Fibroblast of skin of scalp (primary cell): ENCODE data around the gene SKIC8.

Source experiments
- DNase-seq: peaks from one replicate; pipeline ENCODE4 v3.0.0-alpha.2; 2013

The SKIC8 gene

DNA sequence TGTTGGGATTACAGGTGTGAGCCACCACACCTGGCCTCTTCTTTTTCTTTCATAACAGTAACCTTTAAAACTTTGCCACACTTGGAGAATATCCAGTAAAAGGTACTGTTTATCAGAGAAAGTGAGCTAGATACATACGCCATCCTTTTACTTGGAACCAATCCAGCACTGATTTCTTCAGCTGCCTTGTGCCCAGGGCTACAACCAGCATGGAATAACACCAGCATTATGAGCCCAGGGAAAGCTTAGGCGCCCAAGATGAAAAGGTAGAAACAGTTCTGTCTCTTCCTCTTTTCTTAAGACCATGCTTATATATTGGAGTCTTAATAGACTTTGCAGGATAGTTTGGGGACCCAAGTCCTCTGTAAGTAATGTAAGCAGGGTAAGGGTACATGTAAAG is 8.4 kb downstream of the SKIC8 start:
- no peak for DNase-seq

DNA sequence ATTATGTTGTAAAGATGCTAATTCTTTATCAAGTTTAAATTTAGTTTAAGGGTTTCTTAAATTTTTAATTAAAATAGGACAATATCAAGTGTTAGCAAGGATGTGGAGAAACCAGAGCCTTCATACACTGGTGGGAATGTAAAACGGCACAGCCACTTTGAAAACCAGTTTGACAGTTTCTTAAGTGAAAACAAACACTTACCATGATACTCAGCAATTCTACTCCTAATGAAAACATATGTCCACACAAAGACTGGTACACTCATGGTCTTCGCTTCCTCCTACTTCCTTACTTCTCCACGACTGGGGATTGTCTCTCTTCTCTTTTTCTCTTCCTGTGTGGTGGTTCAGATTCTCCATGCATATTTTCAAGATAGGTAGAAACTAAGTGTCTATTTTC is 9.2 kb downstream of the SKIC8 start:
- DNase-seq, result no peak

DNA sequence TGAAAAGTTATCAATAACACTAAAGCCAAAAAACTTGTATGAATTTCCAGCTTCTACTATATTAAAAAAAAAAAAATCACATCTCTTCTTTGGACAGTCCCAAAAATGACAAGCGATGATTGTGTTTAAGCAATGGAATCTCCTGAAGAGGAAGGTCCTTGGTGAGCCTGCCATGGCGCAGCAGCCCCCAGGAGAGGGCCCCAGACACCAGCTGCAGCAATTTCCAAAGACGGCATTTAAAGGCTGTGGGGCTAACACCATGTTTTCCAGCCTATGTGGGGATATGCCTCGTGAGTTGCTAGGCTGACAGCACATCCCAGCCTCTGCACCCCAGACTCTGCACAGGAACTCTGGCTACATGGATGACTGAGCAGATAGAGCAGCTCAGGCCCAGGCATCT is 14.7 kb downstream of the SKIC8 start:
- no peak for DNase-seq

DNA sequence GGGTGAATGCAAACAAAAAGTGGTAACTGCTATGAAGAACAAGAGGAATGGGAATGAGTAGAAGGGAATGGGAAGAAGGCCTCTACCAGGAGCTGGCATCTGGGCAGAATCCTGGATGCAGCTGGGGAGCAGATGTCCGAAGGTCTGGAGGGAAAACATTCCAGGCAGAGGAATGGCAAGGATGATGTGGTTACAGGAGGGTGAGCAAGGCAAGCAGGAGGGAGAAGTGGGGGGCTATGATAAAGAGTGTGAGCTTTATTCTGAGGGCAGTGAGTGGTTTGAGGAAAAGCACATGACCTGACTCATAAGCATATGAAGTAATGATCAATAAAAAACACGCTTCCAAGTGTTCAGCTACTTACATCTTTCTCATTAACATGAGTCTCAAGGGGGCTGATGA is 17.1 kb downstream of the SKIC8 start:
- peak; percentile 59 for DNase-seq

DNA sequence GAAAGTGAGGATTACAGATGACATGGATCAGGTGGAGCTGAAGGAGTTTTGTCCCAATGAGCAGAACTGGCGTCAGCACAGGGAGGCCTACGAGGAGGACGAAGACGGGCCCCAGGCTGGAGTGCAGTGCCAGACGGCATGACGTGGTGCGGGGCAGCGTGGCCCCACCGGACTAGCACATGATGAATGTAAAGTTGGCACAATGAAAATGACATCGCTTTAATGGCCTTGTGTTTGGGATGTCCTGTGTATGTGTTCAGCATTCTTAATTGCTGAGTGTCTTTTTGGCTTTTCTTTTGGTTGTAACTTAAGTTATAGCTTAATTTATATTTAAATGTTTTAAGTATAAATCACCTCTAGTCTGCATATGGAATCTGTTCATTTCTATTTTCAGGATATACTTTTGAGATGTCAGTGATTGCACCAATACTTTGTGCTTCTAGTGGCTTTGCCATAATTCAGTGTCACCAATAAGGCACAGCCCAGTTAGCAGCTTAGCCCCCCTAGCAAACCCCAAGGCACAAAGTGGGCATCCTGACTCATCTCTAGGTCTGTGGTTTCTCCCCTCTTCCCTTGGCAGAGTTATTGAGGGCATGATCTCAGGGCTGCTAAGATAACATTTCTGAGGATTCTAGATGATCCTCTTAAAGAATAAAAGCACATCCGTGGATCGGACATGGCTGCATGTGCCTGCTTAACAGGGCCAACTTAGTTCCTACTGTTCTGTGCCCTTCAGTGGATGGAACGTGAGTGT is 18.9 kb downstream of the SKIC8 start:
- peak; percentile 59 for DNase-seq

DNA sequence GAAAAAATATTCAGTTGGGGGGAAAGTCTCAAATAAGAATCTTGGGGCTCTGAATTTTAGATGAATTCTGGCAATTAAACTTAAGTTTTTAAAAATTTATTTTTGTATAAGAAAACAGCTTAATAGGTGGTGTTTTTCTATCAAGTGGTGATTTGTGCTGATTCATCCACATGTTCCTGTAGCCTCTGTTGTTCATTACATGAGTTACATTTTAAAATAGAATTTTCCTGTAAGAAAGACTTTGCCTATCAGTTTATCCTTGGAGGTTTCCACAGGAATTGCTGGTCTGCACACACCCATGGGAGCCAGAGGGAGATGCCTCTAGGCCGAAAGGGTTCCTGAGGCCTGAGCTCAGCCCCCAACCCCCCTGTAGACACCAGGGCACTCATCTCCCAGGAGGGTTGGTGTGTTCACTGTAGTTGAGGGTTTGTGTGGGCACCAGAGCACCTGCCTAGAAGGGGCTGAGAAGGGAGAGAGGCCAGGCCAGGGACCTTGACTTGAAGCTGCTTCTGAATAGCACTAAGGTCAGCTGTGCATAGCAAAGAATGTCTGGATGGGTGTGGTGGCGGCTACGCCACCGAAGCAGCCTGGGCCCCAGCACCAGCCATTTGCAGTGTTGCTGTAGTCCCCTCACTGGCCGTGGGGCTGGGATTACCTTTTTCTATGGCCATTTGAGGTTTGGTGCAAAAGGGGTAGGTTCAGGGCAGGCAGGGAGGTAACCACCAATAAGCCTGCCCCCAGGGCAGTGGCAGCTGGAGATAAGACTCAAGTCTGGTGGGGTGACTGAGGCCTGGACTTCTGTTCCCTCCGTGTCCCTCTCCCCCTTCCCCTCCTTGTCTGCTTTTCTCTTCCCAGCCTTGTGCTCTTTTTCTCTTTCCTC is 23.1 kb downstream of the SKIC8 start:
- DNase-seq, result no peak

DNA sequence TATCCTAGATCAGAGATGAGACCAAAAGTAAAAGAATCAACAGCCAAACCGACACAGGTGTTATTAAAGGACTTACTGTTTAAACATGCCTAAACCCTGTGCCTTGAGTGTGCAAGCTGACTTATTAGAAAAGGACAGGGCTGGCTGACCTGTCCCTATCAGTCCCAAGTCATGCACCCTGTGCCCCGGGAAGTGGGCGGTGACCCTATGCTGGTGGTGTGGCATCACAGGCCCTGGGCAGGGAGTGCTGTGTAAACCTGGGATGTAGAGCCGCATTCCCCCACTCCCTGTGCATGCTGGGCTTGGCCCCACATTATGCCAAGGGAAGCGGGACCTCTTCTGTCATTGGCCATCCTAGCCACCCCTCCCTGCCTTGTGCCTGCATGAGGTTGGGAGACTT is 24.4 kb downstream of the SKIC8 start:
- DNase-seq, result no peak

DNA sequence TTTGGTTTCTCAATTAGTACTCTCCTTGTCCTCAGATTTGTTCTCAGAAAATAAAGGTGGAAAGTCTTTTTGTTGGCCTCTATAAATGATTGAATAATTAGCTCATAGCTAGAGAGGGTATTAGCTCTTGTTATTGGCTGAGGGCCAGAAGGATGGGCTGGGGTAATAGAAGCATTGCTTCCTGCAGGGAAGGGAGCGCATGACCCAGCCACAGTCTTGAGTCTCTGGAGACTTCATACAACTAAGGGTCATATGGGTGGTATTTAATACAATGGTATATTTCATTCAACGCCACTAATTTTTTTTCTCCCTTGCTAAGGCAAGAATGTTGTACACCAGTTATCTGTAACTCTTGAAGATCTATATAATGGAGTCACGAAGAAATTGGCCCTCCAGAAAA is 26.6 kb downstream of the SKIC8 start:
- no peak for DNase-seq

DNA sequence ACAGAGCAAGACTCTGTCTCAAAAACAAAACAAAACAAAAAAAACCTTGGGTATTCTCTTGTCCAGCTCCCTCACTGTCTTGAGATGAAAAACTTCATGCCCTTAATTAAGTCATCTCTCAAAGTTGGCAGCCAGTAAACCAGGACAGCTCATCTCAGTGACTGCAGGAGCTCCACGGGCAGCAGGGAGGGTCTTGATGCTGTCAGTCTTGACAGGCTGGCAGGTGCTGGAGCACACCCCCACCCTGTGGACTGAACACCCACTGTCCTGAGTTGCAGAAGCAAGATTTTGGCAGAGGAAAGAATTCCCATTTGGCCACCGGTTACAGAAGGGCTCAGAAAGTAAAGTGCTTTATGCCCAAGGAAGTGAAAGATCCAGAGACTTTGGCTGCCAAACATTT is 27.1 kb downstream of the SKIC8 start:
- DNase-seq, result no peak

DNA sequence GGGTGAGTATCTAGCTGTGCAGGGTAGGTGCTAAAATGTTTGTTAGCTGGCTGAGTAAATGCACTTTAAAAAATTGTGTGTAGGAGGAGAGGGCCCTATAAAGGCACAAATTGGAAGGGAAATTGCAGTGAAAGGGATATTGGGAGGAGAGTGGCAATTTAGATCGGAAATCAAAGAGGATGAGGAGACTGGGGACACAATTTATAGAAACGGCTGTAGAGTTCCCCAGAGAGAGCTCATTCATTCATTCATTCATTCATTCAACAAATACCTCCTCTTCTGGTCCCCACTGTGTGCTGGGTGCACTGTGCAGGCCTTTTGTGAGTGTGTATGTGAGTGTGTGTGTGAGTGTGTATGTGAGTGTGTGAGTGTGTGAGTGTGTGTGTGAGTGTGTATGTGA is 32.6 kb downstream of the SKIC8 start:
- DNase-seq, result no peak

DNA sequence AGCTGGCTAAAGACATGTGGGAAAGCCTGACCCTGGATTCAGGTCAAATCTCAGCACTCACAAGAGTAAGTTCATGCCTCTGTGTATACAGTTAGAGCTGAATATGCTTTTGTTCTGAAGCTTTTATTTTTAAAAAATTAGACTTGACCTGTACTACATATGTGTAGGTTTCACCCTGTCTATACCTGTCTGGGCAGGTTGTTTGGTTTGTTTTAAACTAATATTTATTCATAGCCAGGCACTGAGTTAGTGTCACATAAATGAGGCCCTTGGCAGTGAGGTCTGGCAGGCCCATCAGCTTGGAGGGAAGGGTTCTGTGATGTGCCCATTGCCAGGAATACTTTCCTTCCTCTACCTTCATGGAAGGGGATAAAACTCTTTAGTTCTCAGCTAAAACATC is 33.2 kb downstream of the SKIC8 start:
- DNase-seq, result no peak

DNA sequence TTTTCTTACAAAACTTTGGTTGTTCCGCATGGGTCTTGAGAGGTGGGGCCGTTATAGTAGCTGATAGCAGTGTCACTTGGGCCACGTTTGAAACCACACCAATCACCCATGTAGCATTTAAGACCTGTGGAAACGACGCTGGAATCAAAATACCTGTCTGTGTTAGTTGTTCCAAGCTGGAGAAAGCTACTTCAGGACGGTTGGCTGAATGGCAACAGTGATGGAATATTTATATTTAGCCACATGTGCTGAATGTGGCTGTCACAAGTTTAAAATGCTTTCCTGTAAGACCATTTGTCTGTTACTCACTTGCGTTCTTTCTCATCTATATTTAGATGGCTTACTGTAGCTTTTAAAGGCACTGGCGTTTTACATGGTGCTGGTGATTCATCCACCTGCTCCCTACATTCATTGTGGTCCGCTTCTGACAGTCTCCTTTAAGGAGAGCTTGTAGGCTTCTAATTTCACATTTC is 33.6 kb downstream of the SKIC8 start:
- peak; percentile 31 for DNase-seq

DNA sequence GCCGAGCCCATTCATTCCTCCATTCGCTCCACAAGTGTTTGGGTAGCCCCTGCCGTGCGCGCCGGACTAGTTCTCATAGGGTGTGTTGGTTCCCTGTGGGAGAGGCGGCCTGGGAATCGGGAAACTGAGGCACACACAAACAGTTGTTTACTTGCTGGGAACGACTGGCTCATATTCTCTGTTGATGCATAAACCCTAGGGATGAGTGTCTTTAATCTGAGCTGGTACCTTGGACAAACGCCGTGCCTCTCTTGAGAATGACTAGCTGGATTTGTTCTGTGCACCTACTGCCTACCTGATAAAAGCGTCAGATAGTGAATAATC is 34.3 kb downstream of the SKIC8 start:
- no peak for DNase-seq

DNA sequence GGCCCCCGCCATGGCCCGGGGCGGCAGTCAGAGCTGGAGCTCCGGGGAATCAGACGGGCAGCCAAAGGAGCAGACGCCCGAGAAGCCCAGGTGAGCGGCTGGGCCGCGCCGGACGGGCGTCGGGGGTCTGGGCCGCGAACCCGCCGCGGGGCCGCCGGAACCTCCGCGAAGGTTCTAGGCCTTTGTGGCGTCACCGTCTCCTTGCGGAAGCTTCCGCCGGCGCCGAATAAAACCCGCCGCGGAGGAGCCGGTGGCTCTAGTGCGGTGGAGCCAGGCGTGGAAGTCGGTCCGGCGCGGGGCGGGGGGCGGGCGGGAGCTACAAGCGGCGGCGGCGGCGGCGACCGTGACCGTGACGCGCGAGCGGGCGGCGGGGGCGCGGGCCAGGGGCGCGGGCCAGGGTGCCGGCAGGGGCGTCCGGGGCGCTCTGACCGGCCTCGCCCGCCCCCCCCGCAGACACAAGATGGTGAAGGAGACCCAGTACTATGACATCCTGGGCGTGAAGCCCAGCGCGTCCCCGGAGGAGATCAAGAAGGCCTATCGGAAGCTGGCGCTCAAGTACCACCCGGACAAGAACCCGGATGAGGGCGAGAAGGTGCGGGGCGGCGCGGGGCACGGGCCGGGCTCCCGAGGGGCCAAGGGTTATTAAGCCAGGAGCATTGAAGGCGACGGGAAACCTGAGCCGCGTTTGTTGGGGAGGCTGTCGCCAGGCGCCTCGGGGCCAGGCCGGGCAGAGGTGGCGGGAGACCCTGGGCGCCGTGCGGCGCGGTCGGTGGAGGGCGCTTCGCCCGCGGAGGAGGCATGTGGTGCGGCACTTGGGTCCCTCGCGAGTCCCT is 34.9 kb downstream of the SKIC8 start, which contains the start of gene DNAJA4:
Gene DNAJA4, plus strand, starts transcription at position 259 of the 833 bp plus-strand sequence. Its CDS starts 202 bp downstream, at position 461.
- peak; percentile 59 for DNase-seq

DNA sequence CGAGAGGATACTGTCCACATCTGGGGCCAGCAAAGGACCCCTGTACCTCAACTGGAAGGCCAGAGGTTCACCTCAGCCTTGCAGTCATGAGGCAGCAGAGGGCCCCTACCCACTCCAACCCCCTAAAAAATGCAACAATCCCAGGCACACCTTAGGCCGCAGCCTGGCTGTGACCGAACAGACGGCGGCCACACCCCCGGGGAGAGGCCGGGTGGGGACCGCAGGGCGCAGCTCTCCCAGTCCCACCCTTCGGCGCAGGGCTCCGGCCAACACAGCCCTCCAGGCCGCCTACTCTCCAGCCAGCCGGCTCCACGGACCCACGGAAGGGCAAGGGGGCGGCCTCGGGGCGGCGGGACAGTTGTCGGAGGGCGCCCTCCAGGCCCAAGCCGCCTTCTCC is 35.5 kb downstream of the SKIC8 start:
- DNase-seq, result no peak

DNA sequence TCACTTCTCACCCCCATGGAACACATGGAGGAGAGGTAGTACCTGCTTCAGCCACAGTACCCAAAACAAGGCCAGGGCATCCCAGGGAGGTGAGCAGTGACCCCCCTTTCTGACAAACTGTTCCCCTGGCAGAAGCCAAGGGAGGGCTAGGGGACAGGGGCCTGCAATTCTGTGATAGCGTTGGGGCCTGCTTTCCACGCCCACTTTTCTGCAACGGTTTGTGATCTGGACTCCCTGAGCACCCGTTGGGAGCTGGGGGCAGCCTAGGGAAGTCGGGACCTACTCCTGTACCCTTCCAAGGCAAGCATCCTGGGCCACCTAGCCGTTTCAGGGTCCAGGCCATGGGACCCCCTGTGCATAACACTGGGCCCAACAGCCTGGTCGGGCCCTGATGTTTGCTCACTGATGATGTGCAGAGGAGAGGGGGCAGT is 36.0 kb downstream of the SKIC8 start:
- no peak for DNase-seq

DNA sequence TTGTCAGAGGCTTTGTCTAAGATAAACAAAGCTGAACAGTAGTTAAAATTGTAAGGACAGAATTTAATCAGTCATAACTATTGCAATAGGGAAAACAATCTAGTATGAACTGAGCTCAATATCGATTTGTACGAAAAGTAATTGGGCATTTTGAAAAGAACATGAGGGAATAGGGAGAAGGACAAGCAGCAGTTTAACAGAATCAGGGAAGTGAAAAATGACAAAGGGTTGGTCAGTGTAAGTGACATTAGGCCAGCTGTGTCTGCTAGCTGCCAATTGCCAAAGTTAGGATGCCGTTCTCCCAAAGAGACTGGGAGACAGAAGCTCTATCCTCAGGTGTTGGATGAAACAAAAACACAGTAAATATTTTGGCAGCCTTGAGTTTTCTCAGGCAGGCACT is 38.3 kb downstream of the SKIC8 start:
- DNase-seq, result no peak

DNA sequence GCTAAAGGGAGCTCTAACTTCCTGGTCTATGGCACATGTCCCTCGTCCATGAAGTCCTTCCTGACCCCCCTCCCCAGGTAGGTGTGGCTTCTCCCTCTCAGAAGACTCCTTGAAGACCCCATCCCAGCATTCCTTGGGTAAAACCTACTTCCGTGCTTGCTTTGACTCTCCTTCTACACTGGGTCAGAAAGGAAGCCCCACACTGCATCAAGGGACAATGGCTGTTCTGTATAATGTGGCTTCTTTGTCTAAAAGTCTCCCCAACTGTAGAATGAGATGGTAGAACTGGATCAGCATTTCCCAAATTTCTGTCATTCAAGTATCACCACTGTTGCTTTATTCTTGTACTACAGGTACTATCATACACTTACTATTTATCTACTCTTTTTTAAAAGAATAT is 38.9 kb downstream of the SKIC8 start:
- DNase-seq, result no peak

DNA sequence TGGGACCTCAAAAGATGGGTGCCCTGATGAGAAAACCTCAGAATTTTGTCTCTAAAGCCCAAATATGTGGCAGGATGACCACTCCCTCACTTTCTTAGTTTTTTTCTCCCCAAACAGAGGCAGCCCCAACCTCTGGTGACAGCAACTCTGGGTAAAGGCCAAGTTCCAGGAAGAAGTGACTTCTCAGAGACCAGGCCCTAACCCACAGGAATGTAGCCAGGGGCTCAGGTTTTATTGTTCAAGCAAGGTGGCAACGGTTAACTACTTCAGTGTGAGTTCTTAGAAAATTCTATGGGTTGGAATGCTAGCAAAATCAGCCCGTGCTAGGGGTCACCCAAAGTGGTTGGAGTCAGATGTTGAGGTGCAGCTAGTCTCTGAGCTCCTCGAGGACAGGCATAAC is 40.2 kb downstream of the SKIC8 start:
- no peak for DNase-seq

DNA sequence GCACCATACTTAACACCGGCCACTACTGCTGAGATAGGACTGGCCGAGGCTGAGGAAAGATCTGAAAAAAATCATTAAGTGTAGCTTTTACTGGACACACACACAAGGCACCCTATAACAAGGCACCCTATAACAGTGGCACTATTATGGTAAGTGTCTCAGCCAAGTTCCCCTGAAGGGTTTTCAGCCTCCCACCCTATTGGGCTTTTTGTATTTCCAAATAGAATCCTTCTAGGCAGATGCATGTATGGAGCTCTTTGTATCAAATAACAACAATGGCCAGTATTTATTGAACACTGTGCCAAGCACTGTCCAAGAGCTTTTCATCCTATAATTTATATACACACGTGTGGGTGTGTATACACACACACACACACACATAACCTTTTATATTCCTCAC is 41.7 kb downstream of the SKIC8 start:
- no peak for DNase-seq

DNA sequence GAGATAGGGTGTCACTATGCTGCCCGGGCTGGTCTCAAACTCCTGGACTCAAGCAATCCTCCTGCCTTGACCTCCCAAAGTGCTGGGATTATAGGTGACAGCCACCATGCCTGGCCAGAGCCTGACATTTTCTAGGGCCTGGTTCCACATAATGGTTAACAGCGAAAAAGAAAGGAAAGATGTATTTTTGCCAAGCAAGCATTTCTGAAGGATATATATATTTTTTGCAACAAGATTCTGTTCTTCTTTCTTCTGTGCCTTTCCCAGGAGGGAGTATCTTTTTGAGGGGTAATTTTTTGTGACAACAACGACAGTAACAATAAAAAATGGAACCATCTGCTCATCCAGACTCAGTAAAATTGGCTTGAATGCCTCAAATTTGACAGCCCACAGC is 43.4 kb downstream of the SKIC8 start:
- no peak for DNase-seq

DNA sequence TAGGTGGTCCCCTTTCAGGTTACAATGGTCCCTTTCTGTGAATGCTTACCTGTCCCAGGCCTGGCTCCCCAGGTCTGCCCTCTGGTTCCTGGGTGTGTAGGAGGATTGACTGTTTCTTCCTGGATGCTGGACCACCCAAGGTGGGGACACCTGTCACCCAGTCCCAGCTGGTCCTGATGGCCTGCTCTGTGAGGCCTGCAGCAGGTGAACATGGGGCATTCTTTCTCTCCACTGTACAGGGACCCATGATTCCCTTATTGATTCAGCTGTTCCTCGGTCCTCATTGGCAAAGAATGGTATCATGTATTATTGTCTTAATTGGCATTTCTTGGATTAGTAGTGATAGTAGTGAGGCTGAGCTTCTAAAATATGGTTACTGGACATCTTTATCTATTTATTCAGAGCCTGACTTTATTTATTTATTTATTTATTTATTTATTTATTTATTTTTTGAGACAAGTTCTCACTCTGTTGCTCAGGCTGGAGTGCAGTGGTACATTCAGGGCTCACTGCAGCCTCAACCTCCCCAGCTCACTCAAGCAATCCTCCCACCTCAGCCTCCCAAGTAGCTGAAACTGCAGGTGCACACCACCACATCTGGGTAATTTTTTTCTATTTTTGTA is 43.9 kb downstream of the SKIC8 start:
- DNase-seq, result no peak

DNA sequence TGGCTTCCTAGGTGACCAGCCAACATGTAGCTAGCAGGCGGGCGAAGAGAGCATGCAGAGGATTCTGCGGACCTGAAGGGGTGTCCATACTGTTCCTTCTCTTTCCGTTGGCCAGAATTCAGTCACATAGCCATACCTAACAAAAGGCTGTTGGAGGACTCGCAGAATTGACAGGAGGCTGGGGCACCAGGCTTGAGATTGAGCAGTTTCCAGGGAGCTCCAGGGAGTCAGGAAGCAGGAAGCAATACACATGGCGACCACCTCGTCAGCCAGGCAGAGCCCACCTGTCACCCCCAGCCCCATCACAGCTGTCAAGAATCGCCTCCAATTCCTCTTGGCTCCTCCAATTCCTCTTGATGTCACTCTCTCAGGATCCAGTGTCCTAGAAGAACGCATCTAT is 48.3 kb downstream of the SKIC8 start:
- no peak for DNase-seq
